GM23338 (cell line): ENCODE measurements around the gene RCVRN. TPM values are rescaled to one million over a fixed set of nuclear protein-coding genes. Genes with fewer than 3 reads are reported as not detected.
A peak's percentile ranks its signal among the peaks of the same experiment; 100 is the strongest.

Experiments
- ATAC-seq: fragments of 200-7000 bp; cut with Tn5 transposase; 3 replicates; pipeline ENCODE4 v1.9.1; 2020
- DNase-seq: peaks from one replicate; pipeline ENCODE4 v3.0.0-alpha.2; 2015; ENCODE audit warnings: low spot score
- H2AFZ ChIP-seq: fragments of 200-600 bp; sonication (generic); 2 replicates; pipeline ENCODE4 v1.8.0; 2016; ENCODE audit warnings: antibody characterized with exemption, mild to moderate bottlenecking, moderate library complexity
- H3F3A ChIP-seq: fragments of 200-600 bp; sonication (generic); replicated peaks from 2 replicates; pipeline ENCODE4 v1.8.0; 2017; ENCODE audit warnings: antibody characterized with exemption, mixed run types, low read depth
- H3K27ac ChIP-seq: fragments of 200-600 bp; sonication (generic); 2 replicates; pipeline ENCODE4 v1.6.1; 2016; ENCODE audit warnings: low read depth
- H3K27me3 ChIP-seq: fragments of 200-600 bp; sonication (generic); 2 replicates; pipeline ENCODE4 v1.8.0; 2016; ENCODE audit warnings: mild to moderate bottlenecking, mixed run types, moderate library complexity; ENCODE audit not compliant: insufficient read depth
- H3K36me3 ChIP-seq: fragments of 200-600 bp; sonication (generic); 2 replicates; pipeline ENCODE4 v1.8.0; 2016; ENCODE audit warnings: mild to moderate bottlenecking; ENCODE audit not compliant: insufficient read depth
- H3K4me1 ChIP-seq: fragments of 200-600 bp; sonication (generic); 2 replicates; pipeline ENCODE4 v1.8.0; 2016; ENCODE audit warnings: mild to moderate bottlenecking, moderate library complexity; ENCODE audit not compliant: insufficient read depth
- H3K4me2 ChIP-seq: fragments of 200-600 bp; sonication (generic); 2 replicates; pipeline ENCODE4 v1.7.1; 2017; ENCODE audit warnings: mixed run types
- H3K4me3 ChIP-seq: fragments of 200-600 bp; sonication (generic); 2 replicates; pipeline ENCODE4 v1.6.1; 2016; ENCODE audit warnings: mixed run types
- H3K79me2 ChIP-seq: fragments of 200-600 bp; sonication (generic); replicated peaks from 2 replicates; pipeline ENCODE4 v1.8.0; 2017; ENCODE audit warnings: mild to moderate bottlenecking; ENCODE audit not compliant: insufficient read depth
- H3K9me2 ChIP-seq: fragments of 200-600 bp; sonication (generic); 2 replicates; pipeline ENCODE4 v1.8.0; 2017; ENCODE audit not compliant: insufficient read depth
- H4K20me1 ChIP-seq: fragments of 200-600 bp; sonication (generic); replicated peaks from 2 replicates; pipeline ENCODE4 v1.8.0; 2017; ENCODE audit warnings: mild to moderate bottlenecking; ENCODE audit not compliant: insufficient read depth
- H3K27ac Mint-ChIP-seq: 2 replicates; pipeline ENCODE4 v1.8.0; 2020; ENCODE audit warnings: inconsistent platforms, mild to moderate bottlenecking, moderate library complexity, mixed read lengths
- H3K27me3 Mint-ChIP-seq: 3 replicates; pipeline ENCODE4 v1.8.0; 2022; ENCODE audit warnings: low read depth, mild to moderate bottlenecking, moderate library complexity, mixed read lengths, inconsistent platforms; ENCODE audit not compliant: insufficient read depth, poor library complexity
- H3K36me3 Mint-ChIP-seq: 3 replicates; pipeline ENCODE4 v1.8.0; 2021; ENCODE audit warnings: low read depth, mild to moderate bottlenecking, inconsistent platforms, moderate library complexity, mixed read lengths
- H3K4me1 Mint-ChIP-seq: 3 replicates; pipeline ENCODE4 v1.8.0; 2020; ENCODE audit warnings: mild to moderate bottlenecking, inconsistent platforms, mixed read lengths
- H3K4me3 Mint-ChIP-seq: 3 replicates; pipeline ENCODE4 v1.8.0; 2021; ENCODE audit warnings: moderate library complexity, mild to moderate bottlenecking, inconsistent platforms, mixed read lengths
- H3K9me3 Mint-ChIP-seq: 3 replicates; pipeline ENCODE4 v1.8.0; 2020; ENCODE audit warnings: moderate library complexity, mild to moderate bottlenecking, inconsistent platforms, mixed read lengths
- EZH2 ChIP-seq: fragments of 200-600 bp; sonication (generic); IDR thresholded peaks from one replicate; pipeline ENCODE4 v1.8.0; 2017; ENCODE audit warnings: antibody characterized with exemption, mild to moderate bottlenecking, low read depth; ENCODE audit not compliant: unreplicated experiment
- EZH2phosphoT487 ChIP-seq: fragments of 200-600 bp; sonication (generic); IDR thresholded peaks from one replicate; pipeline ENCODE4 v1.8.1; 2018; ENCODE audit warnings: antibody characterized with exemption; ENCODE audit not compliant: unreplicated experiment
- JUNB ChIP-seq: IDR thresholded peaks from one replicate; pipeline ENCODE4 v1.6.1; 2016; ENCODE audit warnings: antibody characterized with exemption; ENCODE audit not compliant: unreplicated experiment
- NANOG ChIP-seq: IDR thresholded peaks from 2 replicates; pipeline ENCODE4 v1.6.1; 2016; ENCODE audit warnings: antibody characterized with exemption, borderline replicate concordance
- STAT1 ChIP-seq: IDR thresholded peaks from one replicate; pipeline ENCODE4 v1.6.1; 2016; ENCODE audit warnings: antibody characterized with exemption; ENCODE audit not compliant: unreplicated experiment
- ZNF331 ChIP-seq: fragments of 250-450 bp; sonication (Bioruptor Pico); IDR thresholded peaks from 2 replicates; pipeline ENCODE4 v1.5.0; 2020; ENCODE audit warnings: low read depth, mild to moderate bottlenecking, moderate library complexity
- polyA plus RNA-seq: library from polyadenylated mRNA; unstranded; fragments of >200 nt; fragmentation: Nextera tagmentation; extraction: Ambion mirVana; gene quantifications from 2 replicates; pipeline ENCODE4 v1.2.1, GENCODE V29; 2016
- total RNA-seq: library from RNA; depleted of rRNA; stranded (reverse); fragments of >200 nt; shearing (Covaris generic); gene quantifications from 2 replicates; pipeline ENCODE4 v1.2.3, GENCODE V29; 2014
- TF ChIP-seq, protein P1 (sequence below): IDR thresholded peaks from one replicate; pipeline ENCODE4 v1.6.1; 2018; ENCODE audit warnings: antibody characterized with exemption; ENCODE audit not compliant: unreplicated experiment
- TF ChIP-seq, protein P2 (sequence below), 2 experiments: fragments of 200-600 bp in 1 of 2; sonication (generic) in 1 of 2; conservative IDR thresholded peaks; 2 replicates each; pipeline versions ENCODE4 v1.5.1 to v1.6.1; 2016 to 2017; ENCODE audit warnings: antibody characterized with exemption in 2 of 2, low read depth in 2 of 2, mild to moderate bottlenecking in 2 of 2, moderate library complexity in 1 of 2
- TF ChIP-seq, protein P3 (sequence below): IDR thresholded peaks from 2 replicates; pipeline ENCODE4 v1.6.1; 2016; ENCODE audit warnings: antibody characterized with exemption
- TF ChIP-seq, protein P4 (sequence below): fragments of 250-450 bp; sonication (Bioruptor Pico); IDR thresholded peaks from 2 replicates; pipeline ENCODE4 v1.5.0; 2020; ENCODE audit warnings: mild to moderate bottlenecking, moderate library complexity

The RCVRN gene
- total and polyA plus RNA-seq, 2 experiments from 2014 or later: not detected

DNA sequence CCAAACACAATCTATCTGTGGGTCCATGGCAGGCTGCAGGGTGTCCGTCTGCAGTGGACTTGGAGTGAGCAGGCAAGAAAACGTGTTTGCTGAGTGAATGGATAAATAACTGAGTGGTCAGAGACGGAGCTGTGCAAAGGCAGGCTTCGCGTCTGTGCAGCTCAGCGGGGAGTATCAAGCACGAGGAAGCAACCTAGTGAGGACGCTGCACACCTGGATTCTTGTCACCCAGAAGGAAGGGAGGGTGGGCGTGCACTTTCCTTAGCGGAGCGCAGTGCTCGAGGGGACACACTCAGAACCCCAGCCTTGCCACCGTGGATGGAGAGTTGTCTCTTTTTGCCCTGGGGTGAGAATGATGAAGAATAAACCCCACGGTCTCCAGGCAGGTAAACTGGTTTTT, 1.5 kb upstream of the RCVRN start (continued):
- TF ChIP-seq, protein P1, sequence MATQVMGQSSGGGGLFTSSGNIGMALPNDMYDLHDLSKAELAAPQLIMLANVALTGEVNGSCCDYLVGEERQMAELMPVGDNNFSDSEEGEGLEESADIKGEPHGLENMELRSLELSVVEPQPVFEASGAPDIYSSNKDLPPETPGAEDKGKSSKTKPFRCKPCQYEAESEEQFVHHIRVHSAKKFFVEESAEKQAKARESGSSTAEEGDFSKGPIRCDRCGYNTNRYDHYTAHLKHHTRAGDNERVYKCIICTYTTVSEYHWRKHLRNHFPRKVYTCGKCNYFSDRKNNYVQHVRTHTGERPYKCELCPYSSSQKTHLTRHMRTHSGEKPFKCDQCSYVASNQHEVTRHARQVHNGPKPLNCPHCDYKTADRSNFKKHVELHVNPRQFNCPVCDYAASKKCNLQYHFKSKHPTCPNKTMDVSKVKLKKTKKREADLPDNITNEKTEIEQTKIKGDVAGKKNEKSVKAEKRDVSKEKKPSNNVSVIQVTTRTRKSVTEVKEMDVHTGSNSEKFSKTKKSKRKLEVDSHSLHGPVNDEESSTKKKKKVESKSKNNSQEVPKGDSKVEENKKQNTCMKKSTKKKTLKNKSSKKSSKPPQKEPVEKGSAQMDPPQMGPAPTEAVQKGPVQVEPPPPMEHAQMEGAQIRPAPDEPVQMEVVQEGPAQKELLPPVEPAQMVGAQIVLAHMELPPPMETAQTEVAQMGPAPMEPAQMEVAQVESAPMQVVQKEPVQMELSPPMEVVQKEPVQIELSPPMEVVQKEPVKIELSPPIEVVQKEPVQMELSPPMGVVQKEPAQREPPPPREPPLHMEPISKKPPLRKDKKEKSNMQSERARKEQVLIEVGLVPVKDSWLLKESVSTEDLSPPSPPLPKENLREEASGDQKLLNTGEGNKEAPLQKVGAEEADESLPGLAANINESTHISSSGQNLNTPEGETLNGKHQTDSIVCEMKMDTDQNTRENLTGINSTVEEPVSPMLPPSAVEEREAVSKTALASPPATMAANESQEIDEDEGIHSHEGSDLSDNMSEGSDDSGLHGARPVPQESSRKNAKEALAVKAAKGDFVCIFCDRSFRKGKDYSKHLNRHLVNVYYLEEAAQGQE: no peak
- TF ChIP-seq NANOG (no peak), ZNF331 (CRISPR knock-in tag) (no peak), EZH2 (no peak), STAT1 (no peak), EZH2phosphoT487 (no peak)
- TF ChIP-seq, protein P2, sequence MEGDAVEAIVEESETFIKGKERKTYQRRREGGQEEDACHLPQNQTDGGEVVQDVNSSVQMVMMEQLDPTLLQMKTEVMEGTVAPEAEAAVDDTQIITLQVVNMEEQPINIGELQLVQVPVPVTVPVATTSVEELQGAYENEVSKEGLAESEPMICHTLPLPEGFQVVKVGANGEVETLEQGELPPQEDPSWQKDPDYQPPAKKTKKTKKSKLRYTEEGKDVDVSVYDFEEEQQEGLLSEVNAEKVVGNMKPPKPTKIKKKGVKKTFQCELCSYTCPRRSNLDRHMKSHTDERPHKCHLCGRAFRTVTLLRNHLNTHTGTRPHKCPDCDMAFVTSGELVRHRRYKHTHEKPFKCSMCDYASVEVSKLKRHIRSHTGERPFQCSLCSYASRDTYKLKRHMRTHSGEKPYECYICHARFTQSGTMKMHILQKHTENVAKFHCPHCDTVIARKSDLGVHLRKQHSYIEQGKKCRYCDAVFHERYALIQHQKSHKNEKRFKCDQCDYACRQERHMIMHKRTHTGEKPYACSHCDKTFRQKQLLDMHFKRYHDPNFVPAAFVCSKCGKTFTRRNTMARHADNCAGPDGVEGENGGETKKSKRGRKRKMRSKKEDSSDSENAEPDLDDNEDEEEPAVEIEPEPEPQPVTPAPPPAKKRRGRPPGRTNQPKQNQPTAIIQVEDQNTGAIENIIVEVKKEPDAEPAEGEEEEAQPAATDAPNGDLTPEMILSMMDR (conservative IDR thresholded peaks at IDR 0.05; ENCODE audit: low read depth in 2 of 2): no peak
- TF ChIP-seq, protein P3, sequence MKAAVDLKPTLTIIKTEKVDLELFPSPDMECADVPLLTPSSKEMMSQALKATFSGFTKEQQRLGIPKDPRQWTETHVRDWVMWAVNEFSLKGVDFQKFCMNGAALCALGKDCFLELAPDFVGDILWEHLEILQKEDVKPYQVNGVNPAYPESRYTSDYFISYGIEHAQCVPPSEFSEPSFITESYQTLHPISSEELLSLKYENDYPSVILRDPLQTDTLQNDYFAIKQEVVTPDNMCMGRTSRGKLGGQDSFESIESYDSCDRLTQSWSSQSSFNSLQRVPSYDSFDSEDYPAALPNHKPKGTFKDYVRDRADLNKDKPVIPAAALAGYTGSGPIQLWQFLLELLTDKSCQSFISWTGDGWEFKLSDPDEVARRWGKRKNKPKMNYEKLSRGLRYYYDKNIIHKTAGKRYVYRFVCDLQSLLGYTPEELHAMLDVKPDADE: no peak

DNA sequence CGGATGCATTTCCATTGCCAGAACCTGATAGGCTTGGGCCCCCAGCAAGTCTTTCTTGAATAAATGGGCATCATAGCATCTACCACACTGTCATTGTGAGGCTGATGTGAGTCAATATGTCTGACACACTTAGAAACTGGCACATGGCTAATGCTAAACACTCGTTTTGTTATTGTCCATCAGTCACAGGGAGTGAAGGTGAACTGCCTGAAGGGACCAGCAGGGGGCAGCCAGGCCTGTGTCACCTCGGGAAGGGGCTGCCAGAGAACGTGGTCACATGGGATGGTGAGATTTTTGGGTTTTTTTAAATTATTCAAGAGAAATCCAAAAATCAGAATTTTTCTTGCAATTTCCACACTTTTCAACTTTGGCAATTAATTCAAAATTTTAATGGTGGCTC, 831 bp upstream of the RCVRN start:
- Mint-ChIP-seq H3K9me3 (no peaks in the 10 kb centered on the region; the same call in 2 of the 3 replicates), H3K36me3 (no peaks in the 10 kb centered on the region; the same call in 2 of the 3 replicates), H3K4me3 (no peak overlapping the region), H3K4me1 (peaks cover 19% of the 10 kb centered on the region), H3K27ac (no peak overlapping the region), H3K27me3 (peaks cover 12% of the 10 kb centered on the region)
- Histone ChIP-seq H3K36me3 (no peaks in the 10 kb centered on the region), H3K27me3 (no peaks in the 10 kb centered on the region), H3K4me3 (no peak overlapping the region), H3K79me2 (no peaks in the 10 kb centered on the region), H3K9me2 (no peaks in the 10 kb centered on the region), H3F3A (no peaks in the 10 kb centered on the region), H3K27ac (no peak overlapping the region), H3K4me2 (no peak overlapping the region), H4K20me1 (no peaks in the 10 kb centered on the region), H2AFZ (peak overlapping the region; percentile 18; the same call in 1 of the 2 replicates), H3K4me1 (no peaks in the 10 kb centered on the region)
- peak; percentile 73 for ATAC-seq
- TF ChIP-seq, protein P4, sequence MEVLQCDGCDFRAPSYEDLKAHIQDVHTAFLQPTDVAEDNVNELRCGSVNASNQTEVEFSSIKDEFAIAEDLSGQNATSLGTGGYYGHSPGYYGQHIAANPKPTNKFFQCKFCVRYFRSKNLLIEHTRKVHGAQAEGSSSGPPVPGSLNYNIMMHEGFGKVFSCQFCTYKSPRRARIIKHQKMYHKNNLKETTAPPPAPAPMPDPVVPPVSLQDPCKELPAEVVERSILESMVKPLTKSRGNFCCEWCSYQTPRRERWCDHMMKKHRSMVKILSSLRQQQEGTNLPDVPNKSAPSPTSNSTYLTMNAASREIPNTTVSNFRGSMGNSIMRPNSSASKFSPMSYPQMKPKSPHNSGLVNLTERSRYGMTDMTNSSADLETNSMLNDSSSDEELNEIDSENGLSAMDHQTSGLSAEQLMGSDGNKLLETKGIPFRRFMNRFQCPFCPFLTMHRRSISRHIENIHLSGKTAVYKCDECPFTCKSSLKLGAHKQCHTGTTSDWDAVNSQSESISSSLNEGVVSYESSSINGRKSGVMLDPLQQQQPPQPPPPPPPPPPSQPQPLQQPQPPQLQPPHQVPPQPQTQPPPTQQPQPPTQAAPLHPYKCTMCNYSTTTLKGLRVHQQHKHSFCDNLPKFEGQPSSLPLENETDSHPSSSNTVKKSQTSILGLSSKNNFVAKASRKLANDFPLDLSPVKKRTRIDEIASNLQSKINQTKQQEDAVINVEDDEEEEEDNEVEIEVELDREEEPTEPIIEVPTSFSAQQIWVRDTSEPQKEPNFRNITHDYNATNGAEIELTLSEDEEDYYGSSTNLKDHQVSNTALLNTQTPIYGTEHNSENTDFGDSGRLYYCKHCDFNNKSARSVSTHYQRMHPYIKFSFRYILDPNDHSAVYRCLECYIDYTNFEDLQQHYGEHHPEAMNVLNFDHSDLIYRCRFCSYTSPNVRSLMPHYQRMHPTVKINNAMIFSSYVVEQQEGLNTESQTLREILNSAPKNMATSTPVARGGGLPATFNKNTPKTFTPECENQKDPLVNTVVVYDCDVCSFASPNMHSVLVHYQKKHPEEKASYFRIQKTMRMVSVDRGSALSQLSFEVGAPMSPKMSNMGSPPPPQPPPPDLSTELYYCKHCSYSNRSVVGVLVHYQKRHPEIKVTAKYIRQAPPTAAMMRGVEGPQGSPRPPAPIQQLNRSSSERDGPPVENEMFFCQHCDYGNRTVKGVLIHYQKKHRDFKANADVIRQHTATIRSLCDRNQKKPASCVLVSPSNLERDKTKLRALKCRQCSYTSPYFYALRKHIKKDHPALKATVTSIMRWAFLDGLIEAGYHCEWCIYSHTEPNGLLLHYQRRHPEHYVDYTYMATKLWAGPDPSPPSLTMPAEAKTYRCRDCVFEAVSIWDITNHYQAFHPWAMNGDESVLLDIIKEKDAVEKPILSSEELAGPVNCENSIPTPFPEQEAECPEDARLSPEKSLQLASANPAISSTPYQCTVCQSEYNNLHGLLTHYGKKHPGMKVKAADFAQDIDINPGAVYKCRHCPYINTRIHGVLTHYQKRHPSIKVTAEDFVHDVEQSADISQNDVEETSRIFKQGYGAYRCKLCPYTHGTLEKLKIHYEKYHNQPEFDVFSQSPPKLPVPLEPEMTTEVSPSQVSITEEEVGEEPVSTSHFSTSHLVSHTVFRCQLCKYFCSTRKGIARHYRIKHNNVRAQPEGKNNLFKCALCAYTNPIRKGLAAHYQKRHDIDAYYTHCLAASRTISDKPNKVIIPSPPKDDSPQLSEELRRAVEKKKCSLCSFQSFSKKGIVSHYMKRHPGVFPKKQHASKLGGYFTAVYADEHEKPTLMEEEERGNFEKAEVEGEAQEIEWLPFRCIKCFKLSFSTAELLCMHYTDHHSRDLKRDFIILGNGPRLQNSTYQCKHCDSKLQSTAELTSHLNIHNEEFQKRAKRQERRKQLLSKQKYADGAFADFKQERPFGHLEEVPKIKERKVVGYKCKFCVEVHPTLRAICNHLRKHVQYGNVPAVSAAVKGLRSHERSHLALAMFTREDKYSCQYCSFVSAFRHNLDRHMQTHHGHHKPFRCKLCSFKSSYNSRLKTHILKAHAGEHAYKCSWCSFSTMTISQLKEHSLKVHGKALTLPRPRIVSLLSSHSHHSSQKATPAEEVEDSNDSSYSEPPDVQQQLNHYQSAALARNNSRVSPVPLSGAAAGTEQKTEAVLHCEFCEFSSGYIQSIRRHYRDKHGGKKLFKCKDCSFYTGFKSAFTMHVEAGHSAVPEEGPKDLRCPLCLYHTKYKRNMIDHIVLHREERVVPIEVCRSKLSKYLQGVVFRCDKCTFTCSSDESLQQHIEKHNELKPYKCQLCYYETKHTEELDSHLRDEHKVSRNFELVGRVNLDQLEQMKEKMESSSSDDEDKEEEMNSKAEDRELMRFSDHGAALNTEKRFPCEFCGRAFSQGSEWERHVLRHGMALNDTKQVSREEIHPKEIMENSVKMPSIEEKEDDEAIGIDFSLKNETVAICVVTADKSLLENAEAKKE: no peak
- no peak for TF ChIP-seq JUNB
- TF ChIP-seq, protein P2 (conservative IDR thresholded peaks at IDR 0.05; ENCODE audit: low read depth in 2 of 2): peak; percentile 75 to 86
- peak; percentile 77 for DNase-seq
